Brain microvascular endothelial cell (primary cell): ENCODE measurements around the gene UGT1A6.

Experiments
- DNase-seq: peaks from one replicate; pipeline ENCODE4 v3.0.0-alpha.2; 2020
- H3K27ac ChIP-seq: fragments of 250-450 bp; sonication (Bioruptor Pico); 2 replicates; pipeline ENCODE4 v1.5.1; 2020; ENCODE audit warnings: mild to moderate bottlenecking, moderate library complexity
- H3K27me3 ChIP-seq: fragments of 250-450 bp; sonication (Bioruptor Pico); replicated peaks from 2 replicates; pipeline ENCODE4 v1.5.1; 2020; ENCODE audit warnings: mild to moderate bottlenecking
- H3K36me3 ChIP-seq: fragments of 250-450 bp; sonication (Bioruptor Pico); replicated peaks from 2 replicates; pipeline ENCODE4 v1.5.1; 2020; ENCODE audit warnings: mild to moderate bottlenecking
- H3K4me3 ChIP-seq: 2 replicates; pipeline ENCODE4 v1.5.1; 2011; ENCODE audit warnings: low read depth, mild to moderate bottlenecking, control low read depth, low read length, moderate library complexity
- CTCF ChIP-seq: IDR thresholded peaks from 2 replicates; pipeline ENCODE4 v1.5.1; 2011; ENCODE audit warnings: low read depth, mild to moderate bottlenecking, moderate library complexity, low read length, control low read depth, inconsistent platforms; ENCODE audit errors: missing control alignments
- in situ Hi-C: cut with HindIII; loops from 2 replicates; pipeline ENCODE4 v1.10.0; 2017; ENCODE audit warnings: low sequenced_read_pairs, low pct_ligation_motif_present

Gene UGT1A6

GRCh38 chr2:233754872-233755611 is 62.4 kb downstream of the UGT1A6 start:
- no peak for TF ChIP-seq CTCF
- Histone ChIP-seq H3K36me3 (no peaks in the 10 kb centered on the region), H3K27ac (no peak overlapping the region), H3K27me3 (no peaks in the 10 kb centered on the region), H3K4me3 (no peak overlapping the region)
- DNase-seq, result no peak
- in situ Hi-C loops, result no loop called here

GRCh38 chr2:233756429-233757081 is 63.9 kb downstream of the UGT1A6 start:
- no peaks in the 10 kb centered on the region for H3K27me3 ChIP-seq
- in situ Hi-C loops, result no loop called here
- no peak for DNase-seq
- TF ChIP-seq CTCF, result no peak
- H3K4me3 ChIP-seq, result no peak overlapping the region
- H3K36me3 ChIP-seq, result no peaks in the 10 kb centered on the region
- no peak overlapping the region for H3K27ac ChIP-seq

GRCh38 chr2:233758141-233758540 is 65.5 kb downstream of the UGT1A6 start:
- no peak for TF ChIP-seq CTCF
- Histone ChIP-seq H3K36me3 (no peaks in the 10 kb centered on the region), H3K27me3 (no peaks in the 10 kb centered on the region), H3K27ac (no peak overlapping the region), H3K4me3 (no peak overlapping the region)
- in situ Hi-C loops, result no loop called here
- DNase-seq, result no peak

- DNase-seq, result no peak
- no peak for TF ChIP-seq CTCF
- in situ Hi-C loops, result no loop called here
- Histone ChIP-seq H3K27ac (no peak overlapping the region), H3K36me3 (no peaks in the 10 kb centered on the region), H3K4me3 (no peak overlapping the region), H3K27me3 (no peaks in the 10 kb centered on the region)
Observed at GRCh38 chr2:233758849-233759248, 66.2 kb downstream of the UGT1A6 start.

- in situ Hi-C loops, result no loop called here
- TF ChIP-seq CTCF, result no peak
- no peak for DNase-seq
- Histone ChIP-seq H3K36me3 (no peaks in the 10 kb centered on the region), H3K27ac (no peak within 1 kb of the TSS), H3K27me3 (no peaks in the 10 kb centered on the region), H3K4me3 (no peak within 1 kb of the TSS)
Observed at GRCh38 chr2:233760043-233760442, 67.4 kb downstream of the UGT1A6 start, which contains the start of gene UGT1A1. Gene UGT1A1, plus strand, starts transcription at chr2:233760270. Its CDS starts 18 bp downstream, at chr2:233760288.
